ENCODE results near the gene PELI2. TPM values are rescaled to one million over a fixed set of nuclear protein-coding genes. Genes with fewer than 3 reads are reported as not detected.

PELI2 gene
- total RNA-seq, 1 experiment from 2014 or later: 23.5 TPM

DNA sequence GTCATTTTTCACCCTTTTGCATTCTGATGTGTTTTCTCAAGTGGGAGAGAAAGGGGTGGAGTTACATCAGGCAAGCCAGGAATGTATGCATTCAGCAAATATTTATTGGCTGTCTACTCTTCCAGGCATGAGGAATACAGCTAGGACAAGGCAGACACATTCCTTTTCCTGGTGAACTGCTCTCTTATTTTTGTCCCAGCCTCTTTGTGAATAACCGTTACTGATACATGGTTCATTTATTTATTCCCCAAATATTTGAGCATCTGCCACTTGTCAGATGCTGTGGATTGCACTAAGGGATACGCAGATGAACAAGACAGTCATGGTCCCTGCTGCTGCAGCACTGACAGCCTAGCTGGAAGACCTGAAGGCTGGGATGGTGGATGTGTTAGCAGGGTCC is 6.1 kb downstream of the PELI2 start:
- CTCF ChIA-PET: no interaction called here

DNA sequence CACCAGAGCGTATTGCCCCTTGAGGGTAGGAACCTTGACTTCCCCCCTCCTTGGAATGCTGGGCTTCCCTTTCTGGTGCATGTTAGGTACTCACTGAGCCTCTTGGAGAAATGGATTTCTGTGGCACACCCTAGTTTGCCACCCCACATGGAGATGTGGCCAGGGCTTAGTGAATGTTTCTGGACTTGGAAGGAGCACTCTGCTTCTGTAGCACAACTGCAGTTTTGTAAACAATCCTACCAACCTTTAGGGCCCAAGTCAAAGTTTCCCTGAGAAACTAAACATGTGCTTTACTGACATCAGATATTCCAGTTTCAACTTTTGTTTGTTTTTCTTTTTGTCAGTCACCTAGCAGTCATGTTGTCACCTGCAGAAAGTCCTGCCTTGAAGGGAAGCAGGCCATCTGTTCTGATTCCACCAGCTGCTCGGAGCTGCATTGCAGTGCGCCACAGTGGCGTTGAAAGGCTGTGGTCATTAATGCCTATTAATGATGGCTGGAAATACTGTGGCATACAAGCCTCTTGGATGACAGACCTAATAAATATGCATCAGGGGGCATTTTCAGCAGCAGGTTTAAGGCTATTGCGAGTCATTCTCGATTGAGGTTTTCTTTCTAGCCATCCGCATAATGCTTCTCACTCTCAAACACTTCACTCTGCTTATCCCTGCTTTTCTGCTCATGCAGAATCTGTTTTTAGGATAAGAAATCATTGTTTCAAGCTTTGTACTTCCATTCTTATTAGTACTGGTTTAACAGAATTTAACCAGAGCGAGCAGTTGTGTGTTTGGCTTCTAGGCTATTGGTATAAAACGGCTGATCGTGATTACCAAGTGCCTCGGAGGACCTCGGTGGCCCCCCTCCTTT is 7.8 kb downstream of the PELI2 start:
- Mint-ChIP-seq H3K4me3 (no peak overlapping the region), H3K4me1 (peaks cover 55% of the 10 kb centered on the region), H3K9me3 (0 out of 2 replicates have a peak, but pooled peaks cover 5% of the 10 kb centered on the region), H3K36me3 (no peaks in the 10 kb centered on the region), H3K27me3 (ENCODE audit: low read depth) (peaks cover 8% of the 10 kb centered on the region; the same call in 1 of the 2 replicates), H3K27ac (no peak overlapping the region)
- ChIA-PET POLR2A (no interaction called here), CTCF (no interaction called here)
- TF ChIP-seq EMX1 (CRISPR knock-in tag; IDR thresholded peaks at IDR 0.05): no peak
- TF ChIP-seq NFYB (CRISPR knock-in tag; conservative IDR thresholded peaks at IDR 0.05; ENCODE audit: low read depth): no peak
- TF ChIP-seq TCF7 (CRISPR knock-in tag; IDR thresholded peaks at IDR 0.05; ENCODE audit: low read depth): no peak
- ATAC-seq (no peak), DNase-seq (ENCODE audit: low spot score) (no peak)

More for the DNA sequence above, 6.1 kb downstream of the PELI2 start:
- no peak overlapping the region for H3K27ac Mint-ChIP-seq
- TF ChIP-seq, protein P1, sequence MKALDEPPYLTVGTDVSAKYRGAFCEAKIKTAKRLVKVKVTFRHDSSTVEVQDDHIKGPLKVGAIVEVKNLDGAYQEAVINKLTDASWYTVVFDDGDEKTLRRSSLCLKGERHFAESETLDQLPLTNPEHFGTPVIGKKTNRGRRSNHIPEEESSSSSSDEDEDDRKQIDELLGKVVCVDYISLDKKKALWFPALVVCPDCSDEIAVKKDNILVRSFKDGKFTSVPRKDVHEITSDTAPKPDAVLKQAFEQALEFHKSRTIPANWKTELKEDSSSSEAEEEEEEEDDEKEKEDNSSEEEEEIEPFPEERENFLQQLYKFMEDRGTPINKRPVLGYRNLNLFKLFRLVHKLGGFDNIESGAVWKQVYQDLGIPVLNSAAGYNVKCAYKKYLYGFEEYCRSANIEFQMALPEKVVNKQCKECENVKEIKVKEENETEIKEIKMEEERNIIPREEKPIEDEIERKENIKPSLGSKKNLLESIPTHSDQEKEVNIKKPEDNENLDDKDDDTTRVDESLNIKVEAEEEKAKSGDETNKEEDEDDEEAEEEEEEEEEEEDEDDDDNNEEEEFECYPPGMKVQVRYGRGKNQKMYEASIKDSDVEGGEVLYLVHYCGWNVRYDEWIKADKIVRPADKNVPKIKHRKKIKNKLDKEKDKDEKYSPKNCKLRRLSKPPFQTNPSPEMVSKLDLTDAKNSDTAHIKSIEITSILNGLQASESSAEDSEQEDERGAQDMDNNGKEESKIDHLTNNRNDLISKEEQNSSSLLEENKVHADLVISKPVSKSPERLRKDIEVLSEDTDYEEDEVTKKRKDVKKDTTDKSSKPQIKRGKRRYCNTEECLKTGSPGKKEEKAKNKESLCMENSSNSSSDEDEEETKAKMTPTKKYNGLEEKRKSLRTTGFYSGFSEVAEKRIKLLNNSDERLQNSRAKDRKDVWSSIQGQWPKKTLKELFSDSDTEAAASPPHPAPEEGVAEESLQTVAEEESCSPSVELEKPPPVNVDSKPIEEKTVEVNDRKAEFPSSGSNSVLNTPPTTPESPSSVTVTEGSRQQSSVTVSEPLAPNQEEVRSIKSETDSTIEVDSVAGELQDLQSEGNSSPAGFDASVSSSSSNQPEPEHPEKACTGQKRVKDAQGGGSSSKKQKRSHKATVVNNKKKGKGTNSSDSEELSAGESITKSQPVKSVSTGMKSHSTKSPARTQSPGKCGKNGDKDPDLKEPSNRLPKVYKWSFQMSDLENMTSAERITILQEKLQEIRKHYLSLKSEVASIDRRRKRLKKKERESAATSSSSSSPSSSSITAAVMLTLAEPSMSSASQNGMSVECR (CRISPR knock-in tag; IDR thresholded peaks at IDR 0.05; ENCODE audit: borderline replicate concordance): no peak
- TF ChIP-seq ZNF263 (CRISPR knock-in tag; IDR thresholded peaks at IDR 0.05; ENCODE audit: low read depth): no peak
- TF ChIP-seq, protein P2, sequence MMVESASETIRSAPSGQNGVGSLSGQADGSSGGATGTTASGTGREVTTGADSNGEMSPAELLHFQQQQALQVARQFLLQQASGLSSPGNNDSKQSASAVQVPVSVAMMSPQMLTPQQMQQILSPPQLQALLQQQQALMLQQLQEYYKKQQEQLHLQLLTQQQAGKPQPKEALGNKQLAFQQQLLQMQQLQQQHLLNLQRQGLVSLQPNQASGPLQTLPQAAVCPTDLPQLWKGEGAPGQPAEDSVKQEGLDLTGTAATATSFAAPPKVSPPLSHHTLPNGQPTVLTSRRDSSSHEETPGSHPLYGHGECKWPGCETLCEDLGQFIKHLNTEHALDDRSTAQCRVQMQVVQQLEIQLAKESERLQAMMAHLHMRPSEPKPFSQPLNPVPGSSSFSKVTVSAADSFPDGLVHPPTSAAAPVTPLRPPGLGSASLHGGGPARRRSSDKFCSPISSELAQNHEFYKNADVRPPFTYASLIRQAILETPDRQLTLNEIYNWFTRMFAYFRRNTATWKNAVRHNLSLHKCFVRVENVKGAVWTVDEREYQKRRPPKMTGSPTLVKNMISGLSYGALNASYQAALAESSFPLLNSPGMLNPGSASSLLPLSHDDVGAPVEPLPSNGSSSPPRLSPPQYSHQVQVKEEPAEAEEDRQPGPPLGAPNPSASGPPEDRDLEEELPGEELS (CRISPR knock-in tag; IDR thresholded peaks at IDR 0.05): no peak
- no peak for TF ChIP-seq ELF4 (CRISPR knock-in tag; IDR thresholded peaks at IDR 0.05; ENCODE audit: low read depth)
- no peak for TF ChIP-seq TEAD1 (CRISPR knock-in tag; IDR thresholded peaks at IDR 0.05)
- TF ChIP-seq MYBL2 (CRISPR knock-in tag; IDR thresholded peaks at IDR 0.05): no peak
- TF ChIP-seq HMGA2 (CRISPR knock-in tag; IDR thresholded peaks at IDR 0.05): no peak
- TF ChIP-seq, protein P3, sequence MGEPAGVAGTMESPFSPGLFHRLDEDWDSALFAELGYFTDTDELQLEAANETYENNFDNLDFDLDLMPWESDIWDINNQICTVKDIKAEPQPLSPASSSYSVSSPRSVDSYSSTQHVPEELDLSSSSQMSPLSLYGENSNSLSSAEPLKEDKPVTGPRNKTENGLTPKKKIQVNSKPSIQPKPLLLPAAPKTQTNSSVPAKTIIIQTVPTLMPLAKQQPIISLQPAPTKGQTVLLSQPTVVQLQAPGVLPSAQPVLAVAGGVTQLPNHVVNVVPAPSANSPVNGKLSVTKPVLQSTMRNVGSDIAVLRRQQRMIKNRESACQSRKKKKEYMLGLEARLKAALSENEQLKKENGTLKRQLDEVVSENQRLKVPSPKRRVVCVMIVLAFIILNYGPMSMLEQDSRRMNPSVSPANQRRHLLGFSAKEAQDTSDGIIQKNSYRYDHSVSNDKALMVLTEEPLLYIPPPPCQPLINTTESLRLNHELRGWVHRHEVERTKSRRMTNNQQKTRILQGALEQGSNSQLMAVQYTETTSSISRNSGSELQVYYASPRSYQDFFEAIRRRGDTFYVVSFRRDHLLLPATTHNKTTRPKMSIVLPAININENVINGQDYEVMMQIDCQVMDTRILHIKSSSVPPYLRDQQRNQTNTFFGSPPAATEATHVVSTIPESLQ (CRISPR knock-in tag; IDR thresholded peaks at IDR 0.05): no peak
- no peak for TF ChIP-seq ESRRA (CRISPR knock-in tag; IDR thresholded peaks at IDR 0.05; ENCODE audit: borderline replicate concordance)
- TF ChIP-seq, protein P4, sequence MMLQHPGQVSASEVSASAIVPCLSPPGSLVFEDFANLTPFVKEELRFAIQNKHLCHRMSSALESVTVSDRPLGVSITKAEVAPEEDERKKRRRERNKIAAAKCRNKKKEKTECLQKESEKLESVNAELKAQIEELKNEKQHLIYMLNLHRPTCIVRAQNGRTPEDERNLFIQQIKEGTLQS (CRISPR knock-in tag; conservative IDR thresholded peaks at IDR 0.05): no peak
- TF ChIP-seq NR1H2 (CRISPR knock-in tag; IDR thresholded peaks at IDR 0.05): no peak
- H3K9me3 Mint-ChIP-seq: 0 out of 2 replicates have a peak, but pooled peaks cover 5% of the 10 kb centered on the region
- ATAC-seq: no peak
- no peak overlapping the region for H3K4me3 Mint-ChIP-seq
- no peaks in the 10 kb centered on the region for H3K36me3 Mint-ChIP-seq
- H3K4me1 Mint-ChIP-seq: peaks cover 57% of the 10 kb centered on the region
- POLR2A ChIA-PET: no interaction called here
- H3K27me3 Mint-ChIP-seq (ENCODE audit: low read depth): peaks cover 21% of the 10 kb centered on the region
- no peak for DNase-seq (ENCODE audit: low spot score)

Data from WTC11 (cell line).